Measurements from ENCODE around the gene RASSF6.

The RASSF6 gene

GRCh38 chr4:73662709-73663546 is 42.7 kb upstream of the RASSF6 start:
- in situ Hi-C loops (cut with MboI; ENCODE audit: low pct_unique_long_range_greater_than_20kb, low sequenced_read_pairs, unreplicated experiment): loop anchor here (25.0 kb wide), 2 partner anchors 101 to 474 kb away; no protein-coding TSS in a partner anchor
- peak; percentile 30 for DNase-seq (ENCODE audit: low spot score)

DNA sequence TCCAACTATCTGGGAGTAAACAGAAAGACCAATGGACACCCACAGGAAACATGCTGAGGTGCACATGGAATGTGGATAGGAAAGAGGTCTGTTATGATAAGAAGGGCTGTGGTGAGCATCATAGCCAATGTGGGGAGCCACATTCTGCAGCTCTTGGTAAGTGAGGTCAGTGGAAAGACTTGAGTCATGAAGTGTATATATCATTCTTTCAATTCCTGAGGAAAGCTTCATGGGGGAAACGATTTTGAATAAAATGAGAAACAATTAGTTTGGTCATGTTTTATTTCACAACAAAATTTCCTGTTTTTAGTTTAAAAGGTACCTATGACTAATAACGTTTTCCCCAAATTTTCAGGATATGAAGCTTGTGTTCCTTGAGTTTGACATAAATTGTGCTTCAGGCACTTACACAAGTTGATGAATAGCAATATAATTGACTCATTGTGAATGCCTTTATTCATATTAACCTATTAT is 41.4 kb upstream of the RASSF6 start:
- no peak for DNase-seq (ENCODE audit: low spot score)
- TF ChIP-seq CTCF (IDR thresholded peaks at IDR 0.05; ENCODE audit: extremely low read depth, insufficient read depth, missing control alignments): no peak
- in situ Hi-C loops (cut with MboI; ENCODE audit: low pct_unique_long_range_greater_than_20kb, low sequenced_read_pairs, unreplicated experiment): loop anchor here (25.0 kb wide), 2 partner anchors 99 to 476 kb away; no protein-coding TSS in a partner anchor

More at GRCh38 chr4:73662709-73663546, 42.7 kb upstream of the RASSF6 start:
- peak; percentile 48 for TF ChIP-seq CTCF (IDR thresholded peaks at IDR 0.05; ENCODE audit: extremely low read depth, insufficient read depth, missing control alignments)

DNA sequence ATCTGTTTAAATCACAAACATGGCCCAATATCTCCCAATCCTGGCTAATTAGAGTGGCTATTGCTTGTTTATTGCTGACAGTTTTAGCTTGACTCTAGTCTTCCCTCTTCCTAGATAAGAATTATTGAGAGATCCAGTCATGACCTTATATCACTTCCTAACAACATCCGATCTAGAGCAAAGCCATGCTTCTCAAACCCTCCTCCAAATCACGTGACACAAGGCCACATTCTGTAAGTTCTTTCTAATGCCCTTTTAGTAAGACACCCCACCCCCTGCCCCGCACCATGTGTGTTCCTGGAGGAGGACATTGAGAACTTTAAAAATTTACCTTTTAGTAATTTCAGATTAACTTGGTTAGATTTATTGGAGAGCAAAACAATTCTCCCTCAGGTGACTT is 40.6 kb upstream of the RASSF6 start:
- in situ Hi-C loops (cut with MboI; ENCODE audit: low pct_unique_long_range_greater_than_20kb, low sequenced_read_pairs, unreplicated experiment): loop anchor here (25.0 kb wide), 2 partner anchors 99 to 476 kb away; no protein-coding TSS in a partner anchor
- DNase-seq (ENCODE audit: low spot score): no peak
- TF ChIP-seq CTCF (IDR thresholded peaks at IDR 0.05; ENCODE audit: extremely low read depth, insufficient read depth, missing control alignments): no peak

DNA sequence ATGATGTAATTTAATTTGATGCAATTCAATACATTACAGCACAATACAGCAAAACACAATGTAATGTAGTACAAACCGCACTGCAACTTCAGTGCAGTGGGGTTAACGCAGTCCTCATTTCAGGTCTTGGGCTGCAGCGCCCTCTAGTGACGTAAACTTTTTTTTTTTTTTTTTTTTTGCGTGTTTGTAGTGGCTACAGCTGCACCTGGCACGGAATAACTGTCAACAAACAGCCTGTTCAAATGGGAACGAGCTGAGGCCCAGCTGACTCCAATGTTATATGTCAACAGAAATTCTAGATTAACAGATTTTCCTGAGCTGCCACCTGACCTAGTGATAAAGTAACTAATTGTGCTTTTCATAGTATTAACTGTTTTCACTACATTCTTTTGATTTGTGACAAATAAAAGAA is 33.5 kb upstream of the RASSF6 start:
- in situ Hi-C loops (cut with MboI; ENCODE audit: low pct_unique_long_range_greater_than_20kb, low sequenced_read_pairs, unreplicated experiment): loop anchor here (25.0 kb wide), 2 partner anchors 91 to 484 kb away; no protein-coding TSS in a partner anchor
- peak; percentile 47 for TF ChIP-seq CTCF (IDR thresholded peaks at IDR 0.05; ENCODE audit: extremely low read depth, insufficient read depth, missing control alignments)
- peak; percentile 22 for DNase-seq (ENCODE audit: low spot score)

- no peak for TF ChIP-seq CTCF (IDR thresholded peaks at IDR 0.05; ENCODE audit: extremely low read depth, insufficient read depth, missing control alignments)
- DNase-seq (ENCODE audit: low spot score): no peak
- in situ Hi-C loops (cut with MboI; ENCODE audit: low pct_unique_long_range_greater_than_20kb, low sequenced_read_pairs, unreplicated experiment): loop anchor here (25.0 kb wide), 2 partner anchors 88 to 487 kb away; no protein-coding TSS in a partner anchor
These were observed 30.0 kb upstream of the RASSF6 start for GRCh38 chr4:73650250-73650649.

GRCh38 chr4:73648478-73648877 is 28.2 kb upstream of the RASSF6 start:
- TF ChIP-seq CTCF (IDR thresholded peaks at IDR 0.05; ENCODE audit: extremely low read depth, insufficient read depth, missing control alignments): no peak
- DNase-seq (ENCODE audit: low spot score): no peak
- in situ Hi-C loops (cut with MboI; ENCODE audit: low pct_unique_long_range_greater_than_20kb, low sequenced_read_pairs, unreplicated experiment): no loop called here

Data from GM13977 (cell line).